RWPE2 (cell line): Measurements from ENCODE around the gene NEIL3.
"Not testable (repeated sequence)": the region's sequence is repeated elsewhere in the genome, so short reads cannot be mapped to it uniquely, and the experiment has no call there.

Experiments used
- ATAC-seq: fragments of 200-7000 bp; cut with Tn5 transposase; 3 replicates; pipeline ENCODE4 v1.9.1; 2021; ENCODE audit warnings: low read depth
- DNase-seq: peaks from one replicate; pipeline ENCODE4 v3.0.0-alpha.2; 2020; ENCODE audit warnings: low spot score
- H3K27ac ChIP-seq: fragments of 450-650 bp; 2 replicates; pipeline ENCODE4 v1.5.1; 2017; ENCODE audit warnings: mild to moderate bottlenecking; ENCODE audit not compliant: poor library complexity, severe bottlenecking
- H3K27me3 ChIP-seq: fragments of 250-450 bp; sonication (Bioruptor Pico); 2 replicates; pipeline ENCODE4 v1.5.1; 2021; ENCODE audit warnings: mild to moderate bottlenecking, moderate library complexity; ENCODE audit not compliant: insufficient read depth, poor library complexity, severe bottlenecking
- H3K36me3 ChIP-seq: fragments of 250-450 bp; sonication (Bioruptor Pico); 2 replicates; pipeline ENCODE4 v1.5.1; 2020; ENCODE audit warnings: low read depth, mild to moderate bottlenecking, moderate library complexity
- H3K4me1 ChIP-seq: fragments of 250-450 bp; sonication (Bioruptor Pico); 2 replicates; pipeline ENCODE4 v1.5.1; 2021; ENCODE audit warnings: mild to moderate bottlenecking, moderate library complexity; ENCODE audit not compliant: insufficient read depth, poor library complexity, severe bottlenecking
- H3K4me3 ChIP-seq: fragments of 250-450 bp; sonication (Bioruptor Pico); 2 replicates; pipeline ENCODE4 v1.5.1; 2021; ENCODE audit warnings: mild to moderate bottlenecking, moderate library complexity; ENCODE audit not compliant: severe bottlenecking
- H3K9me3 ChIP-seq: fragments of 250-450 bp; sonication (Bioruptor Pico); 2 replicates; pipeline ENCODE4 v1.5.1; 2021; ENCODE audit warnings: mild to moderate bottlenecking, moderate library complexity; ENCODE audit not compliant: severe bottlenecking
- TF ChIP-seq, protein P1 (sequence below): fragments of 450-650 bp; IDR thresholded peaks from one replicate; pipeline ENCODE4 v1.5.1; 2017; ENCODE audit warnings: mild to moderate bottlenecking, moderate library complexity; ENCODE audit not compliant: poor library complexity, severe bottlenecking

The NEIL3 gene

GRCh38 chr4:177301126-177301639 lies 8.5 kb upstream of the NEIL3 start:
- Histone ChIP-seq H3K9me3 (no peaks in the 10 kb centered on the region), H3K4me3 (no peak overlapping the region), H3K36me3 (no peaks in the 10 kb centered on the region), H3K27ac (no peak overlapping the region), H3K4me1 (no peaks in the 10 kb centered on the region), H3K27me3 (no peaks in the 10 kb centered on the region)
- ATAC-seq (no peak), DNase-seq (no peak)
- TF ChIP-seq, protein P1, sequence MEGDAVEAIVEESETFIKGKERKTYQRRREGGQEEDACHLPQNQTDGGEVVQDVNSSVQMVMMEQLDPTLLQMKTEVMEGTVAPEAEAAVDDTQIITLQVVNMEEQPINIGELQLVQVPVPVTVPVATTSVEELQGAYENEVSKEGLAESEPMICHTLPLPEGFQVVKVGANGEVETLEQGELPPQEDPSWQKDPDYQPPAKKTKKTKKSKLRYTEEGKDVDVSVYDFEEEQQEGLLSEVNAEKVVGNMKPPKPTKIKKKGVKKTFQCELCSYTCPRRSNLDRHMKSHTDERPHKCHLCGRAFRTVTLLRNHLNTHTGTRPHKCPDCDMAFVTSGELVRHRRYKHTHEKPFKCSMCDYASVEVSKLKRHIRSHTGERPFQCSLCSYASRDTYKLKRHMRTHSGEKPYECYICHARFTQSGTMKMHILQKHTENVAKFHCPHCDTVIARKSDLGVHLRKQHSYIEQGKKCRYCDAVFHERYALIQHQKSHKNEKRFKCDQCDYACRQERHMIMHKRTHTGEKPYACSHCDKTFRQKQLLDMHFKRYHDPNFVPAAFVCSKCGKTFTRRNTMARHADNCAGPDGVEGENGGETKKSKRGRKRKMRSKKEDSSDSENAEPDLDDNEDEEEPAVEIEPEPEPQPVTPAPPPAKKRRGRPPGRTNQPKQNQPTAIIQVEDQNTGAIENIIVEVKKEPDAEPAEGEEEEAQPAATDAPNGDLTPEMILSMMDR: no peak

- TF ChIP-seq, protein P1: no peak
- Histone ChIP-seq H3K36me3 (no peaks in the 10 kb centered on the region), H3K27me3 (no peaks in the 10 kb centered on the region), H3K4me3 (no peak overlapping the region), H3K27ac (no peak overlapping the region), H3K4me1 (no peaks in the 10 kb centered on the region), H3K9me3 (no peaks in the 10 kb centered on the region)
- DNase-seq: no peak
- ATAC-seq: no peak
Measured at GRCh38 chr4:177302371-177303100, 7.1 kb upstream of the NEIL3 start.

DNA sequence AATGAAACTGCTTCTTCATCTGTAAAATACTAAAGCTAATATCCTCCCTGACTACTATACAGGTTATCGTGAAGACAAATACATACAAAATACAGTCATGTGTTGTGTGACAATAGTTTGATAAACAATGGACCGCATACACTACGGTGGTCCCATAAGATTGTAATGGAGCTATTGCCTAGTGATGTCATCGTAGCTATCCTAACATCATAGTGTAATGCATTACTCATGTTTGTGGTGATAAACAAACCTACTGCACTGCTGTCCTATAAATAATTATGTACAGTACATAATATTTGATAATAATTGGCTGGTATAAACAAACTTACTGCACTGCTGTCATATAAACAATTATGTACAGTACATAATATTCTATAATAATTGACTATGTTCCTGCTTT lies 5.6 kb upstream of the NEIL3 start:
- ATAC-seq (no peak), DNase-seq (no peak)
- H3K27ac ChIP-seq: no peak overlapping the region
- H3K36me3 ChIP-seq: no peaks in the 10 kb centered on the region
- no peak overlapping the region for H3K4me3 ChIP-seq
- no peaks in the 10 kb centered on the region for H3K27me3 ChIP-seq
- peaks cover 10% of the 10 kb centered on the region for H3K4me1 ChIP-seq
- no peaks in the 10 kb centered on the region for H3K9me3 ChIP-seq
- TF ChIP-seq, protein P1: no peak

- peaks cover 14% of the 10 kb centered on the region for H3K4me1 ChIP-seq
- H3K27me3 ChIP-seq, H3K27ac ChIP-seq, H3K4me3 ChIP-seq, H3K9me3 ChIP-seq, ATAC-seq, H3K36me3 ChIP-seq, DNase-seq: not testable (repeated sequence)
Measured at GRCh38 chr4:177304864-177305263, 4.8 kb upstream of the NEIL3 start.

- H3K27me3 ChIP-seq: no peaks in the 10 kb centered on the region
- ATAC-seq: peak; percentile 30
- H3K36me3 ChIP-seq: peaks cover 11% of the 10 kb centered on the region; the same call in 1 of the 2 replicates
- DNase-seq: no peak
- TF ChIP-seq, protein P1: no peak
- H3K27ac ChIP-seq: peak overlapping the region; percentile 7
- peaks cover 26% of the 10 kb centered on the region for H3K4me1 ChIP-seq
- no peaks in the 10 kb centered on the region for H3K9me3 ChIP-seq
- H3K4me3 ChIP-seq: no peak overlapping the region
Measured at GRCh38 chr4:177308125-177308524, 1.5 kb upstream of the NEIL3 start.
